H1 (cell line): Measurements from ENCODE around the gene S1PR2. TPM values are rescaled to one million over a fixed set of nuclear protein-coding genes. Genes with fewer than 3 reads are reported as not detected.

Experiments
- BCL11A ChIP-seq, 2 experiments: IDR thresholded peaks; one replicate each; pipeline ENCODE4 v1.6.1; 2011; ENCODE audit warnings: low read depth in 2 of 2, low read length in 2 of 2, mild to moderate bottlenecking in 2 of 2
- CREB1 ChIP-seq: IDR thresholded peaks from 2 replicates; pipeline ENCODE4 v1.6.1; 2012; ENCODE audit warnings: inconsistent platforms
- CTBP2 ChIP-seq: IDR thresholded peaks from 2 replicates; pipeline ENCODE4 v1.7.0; 2011; ENCODE audit warnings: borderline replicate concordance, mild to moderate bottlenecking, moderate library complexity, mixed read lengths, low read length; ENCODE audit not compliant: insufficient read depth, insufficient read length
- PHF8 ChIP-seq: fragments of 200-600 bp; sonication (generic); conservative IDR thresholded peaks from 2 replicates; pipeline ENCODE4 v1.7.1; 2012; ENCODE audit warnings: low read depth, mild to moderate bottlenecking, inconsistent platforms, low read length, moderate library complexity
- RAD21 ChIP-seq, 2 experiments: IDR thresholded peaks in 1 of 2; conservative IDR thresholded peaks in 1 of 2; 2 replicates each; pipeline ENCODE4 v1.6.1; 2011; ENCODE audit warnings: low read depth in 2 of 2, low read length in 2 of 2, improper control_type of control experiment in 1 of 2, inconsistent platforms in 1 of 2, mild to moderate bottlenecking in 1 of 2, moderate library complexity in 1 of 2
- RBBP5 ChIP-seq: IDR thresholded peaks from 2 replicates; pipeline ENCODE4 v1.7.1; 2012; ENCODE audit warnings: low read depth, mild to moderate bottlenecking, inconsistent platforms, low read length, moderate library complexity, borderline replicate concordance
- RFX5 ChIP-seq: IDR thresholded peaks from 2 replicates; pipeline ENCODE4 v1.6.1; 2011; ENCODE audit warnings: low read depth, low read length, improper control_type of control experiment, borderline replicate concordance
- polyA plus RNA-seq, 7 experiments: library from polyadenylated mRNA; depleted of rRNA in 3 of 7; stranded (reverse) in 5 of 7; unstranded in 2 of 7; fragments of >200 nt in 5 of 7; fragments of 200-250 nt in 2 of 7; gene quantifications; 1 replicate in 5 of 7; 2 replicates in 1 of 7; 4 replicates in 1 of 7; pipeline versions ENCODE4 v1.2.1 to v1.2.3, GENCODE V29; 2011 to 2013; ENCODE audit warnings: missing spikeins in 2 of 7, mixed read lengths in 2 of 7
- total RNA-seq: library from RNA; stranded (reverse); fragmentation: NEBNext Ultra II Directional; extraction: Animal tissue kit (Norgen Biotek cat#: 25700); gene quantifications from 2 replicates; pipeline ENCODE4 v1.2.1, GENCODE V29; 2021

The S1PR2 gene
- total and polyA plus RNA-seq, 2 of the 8 experiments (the other 6 are each of a cell fraction or from before 2014, with no cell fraction given) = 17.5 to 19.4 TPM

GRCh38 chr19:10259162-10259905 is 28.2 kb upstream of the S1PR2 start (continued):
- TF ChIP-seq RBBP5 (no peak), BCL11A (IDR thresholded peaks at IDR 0.05; ENCODE audit: low read depth in 2 of 2, low read length in 2 of 2) (no peak), RFX5 (no peak), CTBP2 (no peak), CREB1 (no peak), PHF8 (no peak), RAD21 (IDR thresholded peaks at IDR 0.05 in 1 of 2, conservative IDR thresholded peaks at IDR 0.05 in 1 of 2; ENCODE audit: low read depth in 2 of 2, low read length in 2 of 2) (peak; percentile 76 to 80)
